Suppressor macrophage treated with lipopolysaccharide for 4 hours (primary cell): ENCODE measurements around the gene GALNT13.

Experiments used
- DNase-seq: peaks from one replicate; pipeline ENCODE4 v3.0.0-alpha.2; 2020

GALNT13 gene

GRCh38 chr2:154331784-154332183 lies 460.1 kb downstream of the GALNT13 start:
- DNase-seq = no peak

- no peak for DNase-seq
These were observed 464.5 kb downstream of the GALNT13 start for GRCh38 chr2:154336201-154336600.

- no peak for DNase-seq
These were observed 466.7 kb downstream of the GALNT13 start for GRCh38 chr2:154338352-154338967.

- DNase-seq = no peak
These were observed 471.6 kb downstream of the GALNT13 start for GRCh38 chr2:154343282-154343681.

- DNase-seq = no peak
These were observed 479.2 kb downstream of the GALNT13 start for GRCh38 chr2:154350911-154351310.

- no peak for DNase-seq
These were observed 489.6 kb downstream of the GALNT13 start for GRCh38 chr2:154361276-154361675.

GRCh38 chr2:154368153-154368552 lies 496.4 kb downstream of the GALNT13 start:
- DNase-seq = no peak

- no peak for DNase-seq
These were observed 499.2 kb downstream of the GALNT13 start for GRCh38 chr2:154370873-154371272.

- DNase-seq = no peak
These were observed 502.7 kb downstream of the GALNT13 start for GRCh38 chr2:154374416-154374815.

- peak; percentile 28 for DNase-seq
These were observed 503.8 kb downstream of the GALNT13 start for GRCh38 chr2:154375579-154375931.

- DNase-seq = no peak
These were observed 510.4 kb downstream of the GALNT13 start for GRCh38 chr2:154381931-154382794.

- no peak for DNase-seq
These were observed 514.5 kb downstream of the GALNT13 start for GRCh38 chr2:154386186-154386585.

GRCh38 chr2:154391051-154391450 lies 519.3 kb downstream of the GALNT13 start:
- DNase-seq = no peak

- no peak for DNase-seq
These were observed 520.5 kb downstream of the GALNT13 start for GRCh38 chr2:154392256-154392655.

GRCh38 chr2:154394600-154394999 lies 522.9 kb downstream of the GALNT13 start:
- DNase-seq = no peak

- no peak for DNase-seq
These were observed 529.0 kb downstream of the GALNT13 start for GRCh38 chr2:154400563-154401290.

GRCh38 chr2:154402213-154402612 lies 530.5 kb downstream of the GALNT13 start:
- DNase-seq = peak; percentile 18

- DNase-seq = no peak
These were observed 531.6 kb downstream of the GALNT13 start for GRCh38 chr2:154403242-154403790.

GRCh38 chr2:154408786-154409185 lies 537.1 kb downstream of the GALNT13 start:
- no peak for DNase-seq

- no peak for DNase-seq
These were observed 550.5 kb downstream of the GALNT13 start for GRCh38 chr2:154422251-154422650.

GRCh38 chr2:154425994-154426393 lies 554.3 kb downstream of the GALNT13 start:
- no peak for DNase-seq

GRCh38 chr2:154427453-154427852 lies 555.7 kb downstream of the GALNT13 start:
- no peak for DNase-seq

- no peak for DNase-seq
These were observed 556.3 kb downstream of the GALNT13 start for GRCh38 chr2:154428022-154428421.
